Esophagus squamous epithelium (tissue), 4 donors: Measurements from ENCODE around the gene CSNK1A1.

ENCODE experiments used
- POLR2A ChIP-seq, 4 donors: fragments of 450-650 bp; IDR thresholded peaks; one replicate each; pipeline ENCODE4 v1.6.1; 2017; ENCODE audit warnings: antibody characterized with exemption in 4 of 4, mild to moderate bottlenecking in 4 of 4, moderate library complexity in 3 of 4
- TF ChIP-seq, protein P1 (sequence below), 6 experiments: fragments of 450-650 bp in 4 of 6; fragments of 200-600 bp in 2 of 6; sonication (generic) in 2 of 6; IDR thresholded peaks; one replicate each; pipeline ENCODE4 v1.5.1; 2016 to 2019; ENCODE audit warnings: antibody characterized with exemption in 6 of 6, mild to moderate bottlenecking in 4 of 6, moderate library complexity in 4 of 6

DNA sequence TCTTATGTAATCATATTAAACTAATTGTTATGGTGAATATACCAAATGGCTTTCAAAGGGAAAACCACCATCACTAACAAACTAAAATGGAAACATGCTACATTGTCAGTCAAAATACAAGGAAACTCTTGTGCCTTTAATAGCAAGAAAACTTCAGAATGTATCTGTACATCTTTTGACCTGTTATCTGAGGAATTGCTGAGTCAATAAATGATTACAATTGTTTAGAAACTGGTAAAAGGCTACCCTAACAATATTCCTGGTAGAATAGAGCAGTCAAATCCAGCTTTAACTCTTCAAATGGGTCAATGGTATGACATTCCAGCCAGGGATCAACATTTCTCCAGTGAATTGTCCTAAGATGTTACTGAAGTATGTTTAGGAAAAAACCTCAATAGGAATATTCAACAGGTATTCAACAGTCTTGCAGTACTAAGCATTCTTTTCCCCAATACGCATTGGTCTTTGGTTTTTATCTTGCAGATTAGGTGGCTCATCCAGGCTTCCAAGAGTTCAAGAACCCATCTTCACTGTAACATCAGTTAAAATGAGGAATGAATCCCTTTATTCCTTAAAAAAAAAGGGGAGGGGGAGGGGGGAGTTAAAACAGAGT, 52.4 kb downstream of the CSNK1A1 start:
- TF ChIP-seq, protein P1, sequence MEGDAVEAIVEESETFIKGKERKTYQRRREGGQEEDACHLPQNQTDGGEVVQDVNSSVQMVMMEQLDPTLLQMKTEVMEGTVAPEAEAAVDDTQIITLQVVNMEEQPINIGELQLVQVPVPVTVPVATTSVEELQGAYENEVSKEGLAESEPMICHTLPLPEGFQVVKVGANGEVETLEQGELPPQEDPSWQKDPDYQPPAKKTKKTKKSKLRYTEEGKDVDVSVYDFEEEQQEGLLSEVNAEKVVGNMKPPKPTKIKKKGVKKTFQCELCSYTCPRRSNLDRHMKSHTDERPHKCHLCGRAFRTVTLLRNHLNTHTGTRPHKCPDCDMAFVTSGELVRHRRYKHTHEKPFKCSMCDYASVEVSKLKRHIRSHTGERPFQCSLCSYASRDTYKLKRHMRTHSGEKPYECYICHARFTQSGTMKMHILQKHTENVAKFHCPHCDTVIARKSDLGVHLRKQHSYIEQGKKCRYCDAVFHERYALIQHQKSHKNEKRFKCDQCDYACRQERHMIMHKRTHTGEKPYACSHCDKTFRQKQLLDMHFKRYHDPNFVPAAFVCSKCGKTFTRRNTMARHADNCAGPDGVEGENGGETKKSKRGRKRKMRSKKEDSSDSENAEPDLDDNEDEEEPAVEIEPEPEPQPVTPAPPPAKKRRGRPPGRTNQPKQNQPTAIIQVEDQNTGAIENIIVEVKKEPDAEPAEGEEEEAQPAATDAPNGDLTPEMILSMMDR (IDR thresholded peaks at IDR 0.05): no peak
- TF ChIP-seq POLR2A (IDR thresholded peaks at IDR 0.05): no peak
